Measurements from ENCODE around the gene DIS3L2.
A peak's percentile ranks its signal among the peaks of the same experiment; 100 is the strongest.
"Not testable (repeated sequence)": the region's sequence is repeated elsewhere in the genome, so short reads cannot be mapped to it uniquely, and the experiment has no call there.

The DIS3L2 gene

GRCh38 chr2:232350804-232351685 is 389.5 kb downstream of the DIS3L2 start:
- no peak for DNase-seq

- peak; percentile 29 for DNase-seq
Observed at GRCh38 chr2:232351686-232352510, 390.4 kb downstream of the DIS3L2 start.

GRCh38 chr2:232352511-232353091 is 391.1 kb downstream of the DIS3L2 start:
- no peak for DNase-seq

GRCh38 chr2:232353096-232353495 is 391.6 kb downstream of the DIS3L2 start:
- DNase-seq: no peak

- DNase-seq: no peak
Observed at GRCh38 chr2:232353660-232354059, 392.1 kb downstream of the DIS3L2 start.

GRCh38 chr2:232354069-232354468 is 392.6 kb downstream of the DIS3L2 start:
- DNase-seq: no peak

- no peak for DNase-seq
Observed at GRCh38 chr2:232361646-232362045, 400.1 kb downstream of the DIS3L2 start.

GRCh38 chr2:232362174-232362900 is 400.8 kb downstream of the DIS3L2 start:
- DNase-seq: no peak

GRCh38 chr2:232363064-232363783 is 401.7 kb downstream of the DIS3L2 start:
- DNase-seq: not testable (repeated sequence)

GRCh38 chr2:232363784-232364615 is 402.5 kb downstream of the DIS3L2 start:
- no peak for DNase-seq

GRCh38 chr2:232364806-232365594 is 403.5 kb downstream of the DIS3L2 start:
- DNase-seq: not testable (repeated sequence)

GRCh38 chr2:232365621-232366321 is 404.3 kb downstream of the DIS3L2 start:
- no peak for DNase-seq

GRCh38 chr2:232366461-232366860 is 404.9 kb downstream of the DIS3L2 start:
- not testable (repeated sequence) for DNase-seq

GRCh38 chr2:232367016-232367415 is 405.5 kb downstream of the DIS3L2 start:
- DNase-seq: no peak

- no peak for DNase-seq
Observed at GRCh38 chr2:232367591-232368233, 406.2 kb downstream of the DIS3L2 start.

GRCh38 chr2:232368311-232368731 is 406.8 kb downstream of the DIS3L2 start:
- no peak for DNase-seq

GRCh38 chr2:232369126-232369951 is 407.8 kb downstream of the DIS3L2 start:
- DNase-seq: no peak

GRCh38 chr2:232370007-232370406 is 408.5 kb downstream of the DIS3L2 start:
- not testable (repeated sequence) for DNase-seq
